ENCODE results near the gene TKTL1. TPM values are rescaled to one million over a fixed set of nuclear protein-coding genes. Genes with fewer than 3 reads are reported as not detected.

TKTL1 gene
- total RNA-seq, 1 donor from 2014 or later, result 0.91 TPM

DNA sequence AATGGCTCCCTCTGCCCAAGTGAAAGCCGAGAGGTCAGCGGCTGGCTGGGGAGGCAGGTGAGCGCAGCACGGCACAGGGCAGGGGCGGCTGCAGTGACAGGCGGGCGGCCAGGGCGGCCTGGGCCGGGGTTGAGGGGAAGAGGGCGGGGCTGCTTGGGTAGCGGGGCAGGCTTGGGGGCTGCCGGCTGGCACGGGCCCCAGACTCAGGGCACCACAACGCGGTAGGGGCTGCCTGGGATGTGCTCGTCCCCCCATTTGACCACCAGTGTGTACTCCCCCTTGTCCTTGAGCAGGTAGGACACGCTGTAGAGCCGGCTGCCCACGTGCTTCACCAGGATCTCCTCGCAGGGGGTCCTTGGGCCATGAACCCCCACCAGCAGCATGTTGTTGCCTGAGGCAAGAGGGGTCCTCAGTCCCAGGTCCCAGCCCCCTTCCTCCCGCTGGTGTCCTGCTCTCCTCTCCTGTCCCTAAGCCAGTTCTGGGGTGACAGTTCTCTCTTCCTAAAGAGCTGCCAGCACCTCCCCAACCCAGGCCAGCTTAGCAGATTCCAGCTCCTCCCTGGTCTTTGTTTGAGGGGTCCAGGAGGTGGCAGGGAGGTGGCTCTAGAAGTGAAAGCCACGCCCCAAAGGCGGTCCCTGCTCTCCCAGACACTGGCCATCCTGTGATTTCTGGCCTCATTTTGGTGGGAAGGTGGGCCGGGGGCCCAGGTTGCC lies 53.2 kb downstream of the TKTL1 start:
- no peak for DNase-seq (ENCODE audit: low read depth, low spot score)
- Mint-ChIP-seq H3K9me3 (no peaks in the 10 kb centered on the region), H3K4me3 (no peak overlapping the region), H3K27ac (ENCODE audit: unreplicated experiment) (no peak overlapping the region), H3K36me3 (ENCODE audit: low read depth) (peaks cover 5% of the 10 kb centered on the region), H3K27me3 (ENCODE audit: low read depth) (peaks cover 4% of the 10 kb centered on the region), H3K4me1 (peaks cover 5% of the 10 kb centered on the region)
- TF ChIP-seq, protein P1, sequence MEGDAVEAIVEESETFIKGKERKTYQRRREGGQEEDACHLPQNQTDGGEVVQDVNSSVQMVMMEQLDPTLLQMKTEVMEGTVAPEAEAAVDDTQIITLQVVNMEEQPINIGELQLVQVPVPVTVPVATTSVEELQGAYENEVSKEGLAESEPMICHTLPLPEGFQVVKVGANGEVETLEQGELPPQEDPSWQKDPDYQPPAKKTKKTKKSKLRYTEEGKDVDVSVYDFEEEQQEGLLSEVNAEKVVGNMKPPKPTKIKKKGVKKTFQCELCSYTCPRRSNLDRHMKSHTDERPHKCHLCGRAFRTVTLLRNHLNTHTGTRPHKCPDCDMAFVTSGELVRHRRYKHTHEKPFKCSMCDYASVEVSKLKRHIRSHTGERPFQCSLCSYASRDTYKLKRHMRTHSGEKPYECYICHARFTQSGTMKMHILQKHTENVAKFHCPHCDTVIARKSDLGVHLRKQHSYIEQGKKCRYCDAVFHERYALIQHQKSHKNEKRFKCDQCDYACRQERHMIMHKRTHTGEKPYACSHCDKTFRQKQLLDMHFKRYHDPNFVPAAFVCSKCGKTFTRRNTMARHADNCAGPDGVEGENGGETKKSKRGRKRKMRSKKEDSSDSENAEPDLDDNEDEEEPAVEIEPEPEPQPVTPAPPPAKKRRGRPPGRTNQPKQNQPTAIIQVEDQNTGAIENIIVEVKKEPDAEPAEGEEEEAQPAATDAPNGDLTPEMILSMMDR (conservative IDR thresholded peaks at IDR 0.05), result no peak

DNA sequence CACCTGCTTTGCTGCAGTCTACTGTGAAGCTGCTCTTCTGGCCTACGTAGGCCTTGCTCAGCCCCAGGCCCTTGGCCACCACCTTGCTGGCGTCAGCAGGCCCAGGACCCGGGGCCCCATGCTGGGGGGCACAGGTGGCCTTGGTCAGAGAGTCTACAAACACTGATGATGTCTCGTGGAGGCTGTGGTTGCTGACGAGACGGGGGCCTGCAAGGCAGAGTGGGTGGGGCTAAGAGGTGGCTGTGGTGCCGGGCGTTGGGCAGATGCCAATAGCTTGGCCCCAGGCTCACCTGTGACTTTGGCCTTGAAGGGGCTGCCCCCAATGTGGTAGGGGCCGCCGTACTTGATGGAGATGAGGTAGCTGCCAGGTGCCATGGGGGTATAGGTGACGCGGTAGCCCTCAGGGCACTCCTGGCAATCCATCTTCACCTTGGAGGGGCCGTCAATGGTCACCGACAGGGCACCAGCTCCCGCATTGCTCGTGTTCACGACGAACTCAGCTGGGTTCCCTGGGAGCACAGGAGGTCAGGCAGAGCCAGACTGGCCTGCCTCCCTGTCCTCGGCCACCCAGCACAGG lies 53.9 kb downstream of the TKTL1 start:
- TF ChIP-seq, protein P1 (conservative IDR thresholded peaks at IDR 0.05), result no peak
- Mint-ChIP-seq H3K27ac (ENCODE audit: unreplicated experiment) (no peak overlapping the region), H3K9me3 (no peaks in the 10 kb centered on the region), H3K27me3 (ENCODE audit: low read depth) (peaks cover 4% of the 10 kb centered on the region), H3K36me3 (ENCODE audit: low read depth) (peaks cover 5% of the 10 kb centered on the region), H3K4me3 (no peak overlapping the region), H3K4me1 (peaks cover 5% of the 10 kb centered on the region)
- no peak for DNase-seq (ENCODE audit: low read depth, low spot score)

DNA sequence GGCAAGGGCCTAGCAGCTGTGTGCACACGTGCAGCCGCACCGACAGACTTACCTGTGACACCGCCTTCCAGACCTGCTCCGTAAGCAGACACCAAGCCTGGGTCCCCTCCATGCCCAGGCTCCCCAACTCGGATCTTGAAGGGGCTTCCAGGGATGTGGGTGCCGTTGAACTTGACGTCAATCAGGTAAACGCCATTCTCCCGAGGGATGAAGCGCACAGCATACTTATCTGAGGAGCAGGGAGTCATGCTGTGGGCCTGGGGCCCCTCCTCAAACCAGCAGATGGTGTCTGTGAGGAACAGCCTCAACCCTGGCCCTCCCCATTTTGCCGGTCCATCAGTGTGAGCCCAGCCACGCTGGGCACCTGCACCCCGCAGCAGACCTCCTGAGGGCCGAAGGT lies 54.4 kb downstream of the TKTL1 start:
- no peaks in the 10 kb centered on the region for H3K9me3 Mint-ChIP-seq
- H3K36me3 Mint-ChIP-seq (ENCODE audit: low read depth), result peaks cover 5% of the 10 kb centered on the region
- TF ChIP-seq, protein P1 (conservative IDR thresholded peaks at IDR 0.05), result no peak
- H3K4me1 Mint-ChIP-seq, result peaks cover 5% of the 10 kb centered on the region
- no peak overlapping the region for H3K27ac Mint-ChIP-seq (ENCODE audit: unreplicated experiment)
- no peak for DNase-seq (ENCODE audit: low read depth, low spot score)
- peaks cover 4% of the 10 kb centered on the region for H3K27me3 Mint-ChIP-seq (ENCODE audit: low read depth)
- H3K4me3 Mint-ChIP-seq, result no peak overlapping the region

DNA sequence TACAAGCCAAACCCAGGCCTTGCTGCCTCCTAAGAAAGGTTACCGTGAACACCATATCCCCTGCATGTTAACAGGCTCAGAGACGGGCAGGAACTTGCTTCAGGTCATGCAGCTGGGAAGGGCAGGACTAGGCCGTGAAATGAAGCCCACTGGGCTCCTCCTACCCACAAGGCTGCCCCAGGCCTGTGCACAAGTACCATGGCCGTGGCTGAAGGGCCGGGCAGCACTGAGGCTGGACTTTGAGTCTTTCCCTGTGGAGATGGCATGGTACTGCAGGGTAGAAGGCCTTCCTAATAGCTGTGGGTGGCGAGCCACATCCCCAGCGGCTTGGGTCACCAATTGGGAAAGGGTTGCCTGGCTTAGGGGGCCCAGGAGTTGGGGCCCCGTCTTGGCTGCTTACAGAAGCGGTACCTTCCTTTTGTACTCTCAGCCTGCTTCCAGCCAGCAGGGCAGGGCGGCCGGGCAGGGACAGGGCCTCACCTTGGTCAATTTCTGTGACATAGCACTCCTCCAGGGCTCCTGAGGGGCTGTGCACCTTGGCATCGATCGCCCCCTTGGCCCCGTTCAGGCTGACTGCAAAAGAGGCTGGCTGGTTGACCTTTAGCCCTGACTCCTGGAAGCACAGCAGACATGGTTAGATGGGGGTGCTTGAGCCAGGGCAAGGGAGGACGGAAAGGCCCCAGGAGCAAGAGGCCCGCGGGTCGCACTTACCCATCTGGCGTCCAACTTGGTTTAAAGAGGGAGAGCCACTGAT lies 55.0 kb downstream of the TKTL1 start:
- TF ChIP-seq, protein P1 (conservative IDR thresholded peaks at IDR 0.05), result no peak
- Mint-ChIP-seq H3K9me3 (no peaks in the 10 kb centered on the region), H3K4me1 (peaks cover 5% of the 10 kb centered on the region), H3K27me3 (ENCODE audit: low read depth) (peaks cover 4% of the 10 kb centered on the region), H3K4me3 (peak overlapping the region; percentile 38), H3K27ac (ENCODE audit: unreplicated experiment) (no peak overlapping the region), H3K36me3 (ENCODE audit: low read depth) (peaks cover 5% of the 10 kb centered on the region)
- DNase-seq (ENCODE audit: low read depth, low spot score), result no peak

DNA sequence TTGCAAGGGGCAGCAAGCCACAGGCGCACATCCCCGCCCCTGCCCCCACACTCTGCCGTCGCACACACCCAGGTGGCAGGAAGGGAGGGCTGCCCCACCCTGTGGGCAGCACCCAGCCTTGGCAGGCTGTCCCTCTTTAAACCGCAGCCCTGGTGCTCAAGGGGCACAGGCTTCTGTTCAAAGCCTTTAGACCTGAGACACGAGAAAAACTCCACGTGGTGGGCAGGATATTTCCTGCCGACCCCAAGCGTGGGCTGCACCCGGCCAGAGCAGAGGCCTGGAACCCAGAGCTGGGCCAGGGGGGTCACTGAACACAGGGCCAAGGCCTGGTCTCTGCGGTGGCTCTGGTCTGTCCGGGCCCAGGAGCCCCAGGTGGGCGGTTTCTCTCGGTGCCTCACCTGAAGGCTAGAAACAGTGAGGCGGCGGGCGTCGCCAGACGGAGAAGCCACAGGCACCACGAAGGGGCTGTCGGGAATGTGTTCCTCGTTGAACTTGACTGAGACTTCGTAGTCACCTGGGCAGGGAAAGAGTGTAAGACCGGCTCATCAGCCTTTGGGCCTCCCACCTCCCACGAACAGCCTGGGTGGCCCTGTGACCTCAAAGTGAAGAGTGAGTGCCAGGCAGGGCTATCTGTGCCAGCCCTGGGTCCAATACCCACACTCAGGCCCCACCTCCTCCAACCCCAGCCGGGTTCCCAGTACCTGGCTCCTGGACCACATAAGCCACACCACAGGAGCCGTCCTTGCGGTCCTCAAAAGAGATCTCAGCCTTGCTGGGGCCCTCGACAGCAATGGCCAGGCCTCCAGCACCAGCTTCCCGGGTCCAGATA lies 55.8 kb downstream of the TKTL1 start:
- Mint-ChIP-seq H3K27ac (ENCODE audit: unreplicated experiment) (no peak overlapping the region), H3K36me3 (ENCODE audit: low read depth) (peaks cover 5% of the 10 kb centered on the region), H3K27me3 (ENCODE audit: low read depth) (peaks cover 4% of the 10 kb centered on the region), H3K4me3 (no peak overlapping the region), H3K4me1 (peaks cover 5% of the 10 kb centered on the region), H3K9me3 (no peaks in the 10 kb centered on the region)
- TF ChIP-seq, protein P1 (conservative IDR thresholded peaks at IDR 0.05), result no peak
- no peak for DNase-seq (ENCODE audit: low read depth, low spot score)

Measured in neural crest cell (in vitro differentiated cells).